Endothelial cell (in vitro differentiated cells): ENCODE results near the gene CCDC187. TPM values are rescaled to one million over a fixed set of nuclear protein-coding genes. Genes with fewer than 3 reads are reported as not detected.

Experiments
- DNase-seq: peaks from one replicate; pipeline ENCODE4 v3.0.0; 2021; ENCODE audit warnings: low spot score
- H3K27ac Mint-ChIP-seq: one replicate; pipeline ENCODE4 v1.8.0; 2021; ENCODE audit warnings: mixed read lengths, inconsistent platforms; ENCODE audit not compliant: unreplicated experiment
- H3K27me3 Mint-ChIP-seq: one replicate; pipeline ENCODE4 v1.8.0; 2021; ENCODE audit warnings: mild to moderate bottlenecking, moderate library complexity, mixed read lengths, inconsistent platforms; ENCODE audit not compliant: unreplicated experiment
- H3K36me3 Mint-ChIP-seq: one replicate; pipeline ENCODE4 v1.8.0; 2021; ENCODE audit warnings: mild to moderate bottlenecking, low read depth, mixed read lengths, inconsistent platforms; ENCODE audit not compliant: unreplicated experiment
- H3K4me1 Mint-ChIP-seq: one replicate; pipeline ENCODE4 v1.8.0; 2021; ENCODE audit warnings: mild to moderate bottlenecking, mixed read lengths, inconsistent platforms; ENCODE audit not compliant: unreplicated experiment
- H3K4me3 Mint-ChIP-seq: one replicate; pipeline ENCODE4 v1.8.0; 2021; ENCODE audit warnings: mild to moderate bottlenecking, mixed read lengths, inconsistent platforms; ENCODE audit not compliant: unreplicated experiment
- H3K9me3 Mint-ChIP-seq: one replicate; pipeline ENCODE4 v1.8.0; 2021; ENCODE audit warnings: mixed read lengths, inconsistent platforms; ENCODE audit not compliant: unreplicated experiment
- total RNA-seq: library from RNA; stranded (reverse); fragmentation: NEBNext Ultra II Directional; extraction: Animal tissue kit (Norgen Biotek cat#: 25700); gene quantifications from one replicate; pipeline ENCODE4 v1.2.1, GENCODE V29; 2021; ENCODE audit not compliant: unreplicated experiment
- TF ChIP-seq, protein P1 (sequence below): fragments of 200-600 bp; sonication (generic); IDR thresholded peaks from one replicate; pipeline ENCODE4 v1.5.0; 2021; ENCODE audit warnings: antibody characterized with exemption; ENCODE audit not compliant: unreplicated experiment

Gene CCDC187
- total RNA-seq, 1 donor from 2014 or later = 0.05 TPM

DNA sequence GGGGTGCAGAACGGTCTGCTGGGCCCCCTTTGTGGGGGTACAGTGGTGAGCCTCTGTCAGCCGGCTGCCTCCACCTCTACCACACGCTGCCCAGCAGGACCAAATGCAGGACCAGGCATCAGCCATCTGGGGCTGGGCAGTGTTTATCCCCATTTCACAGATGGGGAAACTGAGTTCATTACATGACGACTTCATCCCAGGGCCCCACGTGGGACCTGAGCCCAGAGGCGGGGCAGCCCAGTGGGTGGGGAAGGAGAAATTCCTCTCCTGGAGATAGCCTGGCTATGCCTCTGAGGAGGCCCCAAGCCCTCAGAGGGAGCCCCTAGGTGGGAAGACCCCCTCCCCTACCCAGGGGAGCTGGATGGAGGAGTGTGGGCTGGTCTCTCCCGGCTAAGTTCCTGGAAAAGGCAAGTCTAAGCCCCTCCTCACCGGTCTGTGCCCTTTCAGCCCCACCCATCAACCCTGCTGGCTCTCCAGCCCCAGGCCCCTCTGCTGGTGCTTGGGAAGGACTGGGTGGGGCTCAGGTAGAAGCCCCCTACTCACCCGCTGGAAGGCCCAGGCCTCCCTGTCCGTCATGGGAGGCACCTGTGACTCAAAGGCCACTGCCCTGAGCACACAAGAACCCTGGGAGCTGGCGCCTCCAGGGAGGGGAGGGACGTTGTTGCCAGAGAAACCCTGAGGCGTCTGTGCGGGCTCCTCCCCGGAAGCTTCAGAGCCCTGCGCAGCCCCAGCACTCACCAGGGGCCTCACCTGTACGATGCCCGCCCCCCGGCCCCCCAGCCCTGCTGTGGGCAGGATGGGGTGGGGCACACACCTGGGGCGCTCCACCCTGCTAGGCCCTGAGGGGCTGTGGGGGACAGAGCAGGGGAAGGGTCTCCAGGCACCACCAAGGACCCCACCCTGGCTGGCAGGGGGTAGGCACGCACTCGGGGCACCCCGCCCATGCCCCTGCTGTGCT is 7.4 kb upstream of the CCDC187 start:
- H3K36me3 Mint-ChIP-seq = peaks cover 14% of the 10 kb centered on the region
- TF ChIP-seq, protein P1, sequence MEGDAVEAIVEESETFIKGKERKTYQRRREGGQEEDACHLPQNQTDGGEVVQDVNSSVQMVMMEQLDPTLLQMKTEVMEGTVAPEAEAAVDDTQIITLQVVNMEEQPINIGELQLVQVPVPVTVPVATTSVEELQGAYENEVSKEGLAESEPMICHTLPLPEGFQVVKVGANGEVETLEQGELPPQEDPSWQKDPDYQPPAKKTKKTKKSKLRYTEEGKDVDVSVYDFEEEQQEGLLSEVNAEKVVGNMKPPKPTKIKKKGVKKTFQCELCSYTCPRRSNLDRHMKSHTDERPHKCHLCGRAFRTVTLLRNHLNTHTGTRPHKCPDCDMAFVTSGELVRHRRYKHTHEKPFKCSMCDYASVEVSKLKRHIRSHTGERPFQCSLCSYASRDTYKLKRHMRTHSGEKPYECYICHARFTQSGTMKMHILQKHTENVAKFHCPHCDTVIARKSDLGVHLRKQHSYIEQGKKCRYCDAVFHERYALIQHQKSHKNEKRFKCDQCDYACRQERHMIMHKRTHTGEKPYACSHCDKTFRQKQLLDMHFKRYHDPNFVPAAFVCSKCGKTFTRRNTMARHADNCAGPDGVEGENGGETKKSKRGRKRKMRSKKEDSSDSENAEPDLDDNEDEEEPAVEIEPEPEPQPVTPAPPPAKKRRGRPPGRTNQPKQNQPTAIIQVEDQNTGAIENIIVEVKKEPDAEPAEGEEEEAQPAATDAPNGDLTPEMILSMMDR = no peak
- no peak overlapping the region for H3K4me3 Mint-ChIP-seq
- no peak for DNase-seq
- H3K27me3 Mint-ChIP-seq = peaks cover 8% of the 10 kb centered on the region
- H3K4me1 Mint-ChIP-seq = no peaks in the 10 kb centered on the region
- H3K9me3 Mint-ChIP-seq = peaks cover 3% of the 10 kb centered on the region
- H3K27ac Mint-ChIP-seq = no peak overlapping the region

DNA sequence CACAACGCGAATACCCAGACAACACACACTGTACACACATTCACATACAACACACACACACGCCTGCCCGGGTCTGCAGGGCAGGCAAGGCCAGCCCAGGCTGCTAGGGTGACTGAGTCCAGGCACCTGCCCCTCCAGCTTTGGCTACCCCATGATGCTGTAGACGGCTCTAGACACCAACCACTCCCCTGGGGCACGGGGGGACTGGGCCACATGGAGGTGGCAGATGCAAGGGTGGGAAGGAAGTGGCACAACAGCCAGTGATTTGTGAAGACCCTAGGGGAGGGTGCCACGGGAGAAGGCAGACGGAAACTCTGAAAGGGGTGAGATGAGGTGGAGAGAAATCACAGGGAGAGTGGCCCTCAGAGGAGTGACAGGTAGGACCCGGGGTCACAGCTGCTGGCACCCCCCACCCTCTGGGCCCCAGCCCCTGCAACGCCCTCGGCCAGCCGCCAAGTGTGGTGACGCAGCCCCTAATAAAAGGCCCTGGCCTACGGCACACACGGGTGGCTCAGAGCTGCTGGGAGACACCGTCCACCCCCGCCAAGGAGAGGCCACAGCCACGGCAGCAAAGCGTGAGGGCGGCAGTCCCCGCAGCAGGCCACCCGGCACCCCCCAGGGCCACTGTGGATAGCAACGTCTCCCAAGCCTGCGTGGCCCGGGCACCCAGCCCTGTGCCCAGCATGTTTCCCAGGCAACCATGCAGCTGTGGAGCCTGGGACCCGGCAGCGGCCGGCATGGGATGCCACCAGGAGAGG is 6.6 kb upstream of the CCDC187 start:
- Mint-ChIP-seq H3K36me3 (peaks cover 7% of the 10 kb centered on the region), H3K27ac (no peak overlapping the region), H3K27me3 (peaks cover 4% of the 10 kb centered on the region), H3K9me3 (no peaks in the 10 kb centered on the region), H3K4me1 (no peaks in the 10 kb centered on the region), H3K4me3 (no peak overlapping the region)
- DNase-seq = no peak
- TF ChIP-seq, protein P1 = no peak

DNA sequence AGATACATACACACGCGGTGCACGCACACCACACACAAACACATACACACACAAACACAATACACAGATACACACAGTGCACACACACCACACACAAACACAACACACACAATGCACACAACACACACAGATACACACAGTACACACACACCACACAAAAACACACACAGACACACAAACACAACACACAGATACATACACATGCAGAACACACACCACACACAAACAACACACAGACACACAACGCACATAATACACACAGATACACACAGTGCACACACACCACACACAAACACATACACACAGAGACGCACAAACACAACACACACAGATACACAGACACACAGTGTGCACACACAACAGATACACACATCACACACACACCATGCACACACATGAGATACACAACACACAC is 5.9 kb upstream of the CCDC187 start:
- Mint-ChIP-seq H3K36me3 (peaks cover 3% of the 10 kb centered on the region), H3K4me3 (no peak overlapping the region), H3K9me3 (no peaks in the 10 kb centered on the region), H3K27me3 (peaks cover 3% of the 10 kb centered on the region), H3K27ac (no peak overlapping the region), H3K4me1 (no peaks in the 10 kb centered on the region)
- DNase-seq = no peak
- TF ChIP-seq, protein P1 = no peak

DNA sequence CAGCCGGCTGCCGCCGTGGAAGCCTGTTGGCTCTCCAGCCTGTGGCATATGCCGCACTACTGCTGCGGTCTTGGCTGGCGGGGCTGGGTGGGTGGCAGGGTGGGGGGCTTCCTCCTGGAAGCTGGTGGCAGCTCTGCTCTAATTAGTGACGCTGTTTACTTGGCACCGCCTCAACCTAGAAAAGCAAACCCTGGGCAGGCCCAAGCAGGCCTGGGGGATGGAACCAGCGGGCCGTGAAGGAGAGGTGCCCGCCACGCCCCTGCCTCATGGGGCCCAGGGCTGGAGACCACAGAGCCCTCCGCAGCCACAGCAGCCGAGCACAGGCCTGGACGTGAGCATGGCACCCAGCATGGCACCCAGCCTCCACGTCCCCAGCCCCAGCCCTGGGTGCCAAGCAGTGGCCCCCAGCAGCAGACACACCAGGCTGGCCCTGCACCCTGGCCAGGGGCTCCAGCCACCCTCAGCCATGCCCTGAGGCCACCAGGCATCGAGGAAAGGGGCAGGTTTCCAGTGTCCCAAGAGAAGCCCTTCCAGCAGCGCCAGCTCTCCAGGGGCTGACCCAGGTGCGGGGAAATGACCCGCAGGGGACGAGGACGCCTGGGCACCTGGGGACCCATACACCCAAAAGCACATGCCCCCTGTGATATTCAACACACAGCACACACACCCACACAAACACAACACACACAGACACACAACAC is 5.4 kb upstream of the CCDC187 start:
- H3K4me1 Mint-ChIP-seq = no peaks in the 10 kb centered on the region
- H3K27me3 Mint-ChIP-seq = no peaks in the 10 kb centered on the region
- TF ChIP-seq, protein P1 = no peak
- no peak overlapping the region for H3K27ac Mint-ChIP-seq
- no peaks in the 10 kb centered on the region for H3K9me3 Mint-ChIP-seq
- H3K4me3 Mint-ChIP-seq = no peak overlapping the region
- H3K36me3 Mint-ChIP-seq = peaks cover under 1% of the 10 kb centered on the region
- no peak for DNase-seq
